ENCODE results near the gene FAF1.

The FAF1 gene

DNA sequence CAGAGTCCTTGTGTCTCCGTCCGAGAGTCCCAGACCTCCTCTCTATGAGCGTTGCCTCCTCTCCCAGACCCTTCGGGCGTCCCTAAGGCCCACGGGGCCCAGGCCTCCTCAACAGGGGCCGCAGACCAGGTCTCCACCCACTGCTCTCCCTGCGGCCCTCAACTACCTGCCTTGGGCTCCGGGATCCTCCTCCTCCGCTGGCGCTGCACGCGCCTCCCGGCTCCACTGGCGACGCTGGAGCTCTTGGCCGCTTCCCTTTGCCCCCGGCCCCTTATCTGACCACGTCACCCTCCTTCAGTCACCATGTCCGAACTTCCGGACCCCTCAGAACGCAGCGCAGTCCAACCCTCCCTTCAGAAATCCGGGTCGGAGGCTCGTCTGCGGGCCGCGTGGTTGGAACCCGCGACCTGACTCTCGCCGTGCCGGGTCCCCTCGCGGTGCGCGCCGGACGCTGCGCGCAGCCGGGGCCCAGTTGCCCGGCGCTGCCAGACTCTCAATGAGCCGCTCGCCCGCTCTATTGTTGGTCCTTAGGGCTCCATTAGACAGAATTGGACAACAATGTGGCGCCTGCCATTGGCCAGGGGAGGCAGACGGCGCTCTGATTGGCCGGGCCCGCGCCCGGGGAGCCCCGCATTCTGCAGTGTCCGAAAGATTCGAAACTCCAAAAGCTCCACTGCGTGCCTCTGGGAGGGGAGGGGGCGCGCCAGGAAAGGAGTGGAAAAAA is 537.0 kb downstream of the FAF1 start, which contains the start of gene DMRTA2:
DMRTA2 (minus strand) TSS at position 498 of the 724 bp plus-strand sequence. CDS start 1,907 bp downstream, outside the sequence.
- DNase-seq: no peak

DNA sequence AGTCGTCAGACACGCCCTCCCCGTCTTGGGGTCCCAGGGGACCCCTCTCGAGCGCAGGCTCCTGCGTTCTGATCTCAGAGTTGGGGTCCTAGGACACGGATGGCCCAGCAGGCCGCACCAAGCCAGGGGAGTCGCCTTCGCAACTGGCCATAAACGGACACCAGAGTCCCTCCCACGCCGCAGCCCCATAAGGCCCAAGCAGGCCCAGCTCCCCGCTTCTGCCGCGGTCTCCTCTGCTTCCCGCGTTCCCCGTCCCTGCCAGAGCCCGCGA is 537.5 kb downstream of the FAF1 start:
- no peak for DNase-seq

DNA sequence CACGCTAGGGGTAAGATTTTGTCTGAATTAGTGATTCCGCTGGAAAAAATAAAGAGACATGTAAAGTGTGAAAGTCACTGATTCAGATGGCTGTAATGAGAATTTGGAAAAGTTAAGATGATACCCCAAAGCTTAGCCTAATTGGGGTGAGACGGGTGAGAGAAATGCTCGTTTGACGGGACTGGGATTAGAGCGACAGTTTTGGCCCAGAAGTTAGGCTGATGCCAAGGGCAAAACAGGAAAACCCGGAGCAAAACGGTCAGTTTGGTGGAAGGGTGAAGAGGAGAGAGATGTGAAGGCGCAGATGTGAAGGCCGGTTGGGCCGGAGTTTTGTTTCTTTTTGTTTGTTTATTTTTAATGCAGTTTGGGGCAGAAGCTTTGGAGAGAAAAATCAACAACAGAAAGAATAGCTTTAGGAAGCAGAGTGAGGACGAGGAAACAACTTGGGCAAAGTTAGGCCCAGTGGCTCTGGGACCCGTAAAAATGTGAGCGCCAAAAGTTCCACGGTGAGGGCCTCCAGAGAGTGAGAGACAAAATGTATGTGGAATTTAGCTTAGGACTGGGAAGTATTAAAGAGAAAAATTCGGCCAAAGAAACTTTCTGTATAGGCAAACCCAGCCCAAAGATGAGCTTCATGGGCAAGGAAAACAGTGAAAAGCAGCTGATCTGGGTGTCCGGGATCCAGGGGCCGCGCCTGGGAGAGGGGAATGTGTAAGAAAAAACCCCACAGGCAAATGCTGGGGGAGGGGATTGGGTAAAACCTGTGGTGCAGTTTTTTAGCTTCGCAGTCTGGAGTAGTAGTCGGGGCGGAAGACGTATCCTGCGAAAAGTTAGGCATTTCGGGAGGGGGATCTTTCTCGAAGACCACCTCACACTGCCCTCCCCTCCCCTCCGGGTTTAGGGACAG is 538.0 kb downstream of the FAF1 start:
- DNase-seq: no peak

- no peak for DNase-seq
These were observed 538.7 kb downstream of the FAF1 start for GRCh38 chr1:50421366-50421748.

DNA sequence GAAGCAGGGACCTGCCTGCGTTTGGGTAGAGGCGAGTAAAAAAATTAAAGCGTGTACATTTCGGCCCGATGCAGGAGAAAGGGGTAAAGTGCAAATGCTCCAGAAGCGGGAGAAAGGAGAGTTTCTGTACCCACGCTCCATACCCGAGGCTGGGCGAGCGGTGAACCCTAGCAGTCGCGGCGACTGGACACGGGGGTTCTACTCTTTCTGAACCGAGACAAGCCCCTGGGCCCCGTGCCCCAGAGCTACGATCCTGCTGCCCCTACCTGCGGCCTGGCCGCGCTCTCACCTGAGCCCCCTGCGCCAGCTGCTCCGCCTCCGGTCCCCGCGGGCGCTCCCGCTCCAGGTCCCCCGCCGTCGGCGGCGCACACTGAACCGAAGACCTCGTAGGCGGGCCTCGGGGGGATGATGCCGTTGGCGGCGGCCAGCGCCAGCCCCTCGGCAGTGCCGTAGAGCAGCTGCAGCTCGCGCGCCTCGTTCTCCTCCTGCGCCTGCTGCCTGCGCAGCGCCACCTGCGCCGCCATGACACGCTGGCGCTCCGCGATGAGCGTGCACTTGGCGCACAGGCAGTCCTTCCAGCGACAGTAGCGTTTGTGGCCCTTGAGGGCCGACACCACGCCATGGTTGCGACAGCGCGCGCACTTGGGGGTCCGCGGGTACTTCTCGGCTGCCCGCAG is 539.2 kb downstream of the FAF1 start:
- no peak for DNase-seq

- DNase-seq: no peak
These were observed 540.0 kb downstream of the FAF1 start for GRCh38 chr1:50419907-50420677.

DNA sequence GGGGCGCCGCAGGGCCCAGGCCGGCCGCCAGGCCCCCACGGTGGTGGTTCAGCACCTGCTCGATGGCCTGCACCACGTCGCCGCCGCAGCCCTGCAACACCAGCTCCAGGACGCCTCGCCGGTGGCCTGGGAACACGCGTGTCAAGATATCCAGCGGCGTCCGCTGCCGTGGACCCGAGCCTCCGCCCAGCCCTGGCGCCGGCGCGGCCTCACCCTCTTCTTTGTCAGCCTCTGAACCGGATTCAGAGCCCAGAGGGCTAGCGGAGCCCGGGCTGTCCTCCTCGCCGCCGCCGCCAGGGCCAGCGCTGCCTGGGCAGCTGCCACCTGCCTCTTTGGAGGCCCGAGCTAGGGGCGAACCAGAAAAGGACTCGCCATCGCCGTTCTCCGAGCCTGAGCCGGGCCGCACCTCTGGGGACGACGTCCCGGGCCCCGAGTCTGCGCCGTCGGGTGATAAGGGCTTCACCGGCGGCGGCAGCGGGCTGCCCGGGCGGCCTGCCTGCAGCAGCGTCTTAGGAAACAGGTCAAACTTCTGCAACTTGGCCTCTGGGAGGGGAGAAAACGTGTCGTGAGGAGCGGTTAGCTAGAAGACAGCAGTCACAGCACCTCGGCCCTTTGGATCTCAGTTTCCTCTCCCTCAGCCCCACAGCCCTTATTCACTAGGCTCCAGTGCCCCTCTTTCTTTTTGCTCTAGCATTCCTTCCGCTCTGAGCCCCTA is 540.7 kb downstream of the FAF1 start:
- DNase-seq: no peak

DNA sequence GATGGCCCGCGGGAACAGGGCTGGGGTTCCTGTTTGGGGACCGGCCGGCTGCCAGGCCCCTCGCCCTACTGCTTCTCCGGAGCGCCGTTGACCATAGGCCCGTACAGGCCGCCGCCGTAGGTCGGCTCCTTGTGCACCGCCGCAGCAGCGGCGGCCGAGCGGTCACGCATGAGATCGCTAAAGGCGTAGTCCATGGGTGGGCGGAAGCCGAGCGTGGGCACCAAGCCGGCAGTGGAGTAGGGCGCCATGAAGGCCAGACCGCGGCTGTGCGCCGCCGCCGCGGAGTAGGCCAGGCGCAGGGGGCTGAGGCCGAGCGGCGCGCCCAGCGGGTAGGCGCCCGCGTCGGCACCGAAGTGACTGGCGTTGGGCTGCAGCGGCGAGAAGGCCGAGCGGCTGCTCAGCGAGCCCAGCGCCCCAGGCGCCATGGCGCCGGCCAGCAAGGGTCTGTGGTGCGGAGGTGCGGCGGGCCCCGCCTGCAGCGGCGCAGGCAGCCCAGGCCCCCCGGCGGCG is 541.4 kb downstream of the FAF1 start:
- DNase-seq: peak; percentile 49

- DNase-seq: no peak
These were observed 542.0 kb downstream of the FAF1 start for GRCh38 chr1:50417946-50418599.

GRCh38 chr1:50417507-50417906 is 542.6 kb downstream of the FAF1 start:
- no peak for DNase-seq

- peak; percentile 46 for DNase-seq
These were observed 543.3 kb downstream of the FAF1 start for GRCh38 chr1:50416553-50417453.

DNA sequence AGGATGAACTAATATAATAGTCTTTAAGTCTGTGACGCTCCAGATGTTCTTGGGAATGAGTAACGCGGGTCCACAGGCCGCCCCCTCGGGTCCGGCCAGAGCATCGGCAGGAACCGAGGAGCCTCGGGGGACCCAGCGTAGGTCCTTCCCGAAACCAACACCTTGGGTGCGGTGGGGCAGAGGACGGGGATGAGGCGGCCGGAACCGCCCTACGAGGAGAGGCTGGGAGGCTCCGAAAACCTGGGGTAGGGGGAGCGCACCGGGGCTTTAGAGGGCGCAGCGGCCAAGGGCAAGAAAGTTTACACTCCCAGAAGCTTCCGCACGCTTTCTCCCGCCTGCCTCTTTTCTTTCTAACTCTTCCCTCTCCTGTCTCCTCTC is 543.9 kb downstream of the FAF1 start:
- DNase-seq: no peak

- no peak for DNase-seq
These were observed 544.6 kb downstream of the FAF1 start for GRCh38 chr1:50415235-50416149.

- no peak for DNase-seq
These were observed 545.2 kb downstream of the FAF1 start for GRCh38 chr1:50414853-50415234.

DNA sequence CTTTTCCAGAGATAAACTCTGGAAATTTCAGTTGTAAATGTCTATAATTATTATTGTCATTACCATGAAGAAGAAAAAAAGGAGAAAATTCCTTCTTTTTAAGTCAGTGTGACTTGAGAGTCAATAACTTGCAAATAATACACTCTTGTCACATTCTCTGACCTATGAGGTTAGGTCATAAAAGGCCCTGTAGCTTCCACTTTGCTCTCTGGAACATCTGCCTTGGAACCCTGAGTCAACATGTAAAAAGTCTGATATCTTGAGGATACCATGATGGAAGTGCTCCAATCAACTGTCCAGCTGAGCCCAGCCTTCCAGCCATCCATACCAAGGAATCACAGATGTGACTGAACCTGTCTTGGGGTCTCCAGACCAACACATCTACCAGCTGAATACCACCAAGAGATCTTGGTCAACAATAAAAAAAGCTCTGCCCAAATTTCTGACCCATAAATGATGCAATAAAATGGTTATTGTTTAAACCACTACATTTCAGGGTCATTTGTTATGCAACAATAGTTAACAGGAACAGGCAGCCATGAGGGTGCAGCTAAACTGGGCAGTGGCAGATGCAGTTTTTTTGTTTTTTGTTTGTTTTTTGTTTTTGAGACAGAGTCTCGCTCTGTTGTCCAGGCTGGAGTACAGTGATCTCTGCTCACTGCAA is 547.1 kb downstream of the FAF1 start:
- no peak for DNase-seq

GRCh38 chr1:50405814-50406213 is 554.3 kb downstream of the FAF1 start:
- DNase-seq: no peak

- DNase-seq: no peak
These were observed 566.4 kb downstream of the FAF1 start for GRCh38 chr1:50393522-50394120.
